Keratinocyte (primary cell): ENCODE data around the gene ZNF688.

Experiments used
- CTCF ChIP-seq, 3 experiments: IDR thresholded peaks in 1 of 3; conservative IDR thresholded peaks in 1 of 3; optimal IDR thresholded peaks in 1 of 3; 2 replicates in 2 of 3; 3 replicates in 1 of 3; pipeline versions ENCODE3 to v1.5.1; 2011; ENCODE audit warnings: low read length in 3 of 3, mild to moderate bottlenecking in 3 of 3, moderate library complexity in 2 of 3, control low read depth in 1 of 3, inconsistent platforms in 1 of 3; ENCODE audit not compliant: insufficient read depth in 2 of 3; ENCODE audit errors: extremely low read depth in 1 of 3
- EZH2 ChIP-seq: IDR thresholded peaks from one replicate; pipeline ENCODE4 v1.6.1; 2012; ENCODE audit warnings: inconsistent platforms, mild to moderate bottlenecking, low read length, moderate library complexity

- TF ChIP-seq CTCF (optimal IDR thresholded peaks at IDR 0.05 in 1 of 3, IDR thresholded peaks at IDR 0.05 in 1 of 3, conservative IDR thresholded peaks at IDR 0.05 in 1 of 3; ENCODE audit: extremely low read depth in 1 of 3, insufficient read depth in 2 of 3, low read length in 3 of 3) (no peak), EZH2 (no peak)
Observed at GRCh38 chr16:30543067-30543466, 28.4 kb downstream of the ZNF688 start.
